Inferior parietal cortex (tissue), 1 donor: ENCODE data around the gene SLC38A3.
A peak's percentile ranks its signal among the peaks of the same experiment; 100 is the strongest.

Source experiments
- DNase-seq: peaks from one replicate; pipeline ENCODE4 v3.0.0-alpha.2; 2016; ENCODE audit errors: extremely low spot score

The SLC38A3 gene

DNA sequence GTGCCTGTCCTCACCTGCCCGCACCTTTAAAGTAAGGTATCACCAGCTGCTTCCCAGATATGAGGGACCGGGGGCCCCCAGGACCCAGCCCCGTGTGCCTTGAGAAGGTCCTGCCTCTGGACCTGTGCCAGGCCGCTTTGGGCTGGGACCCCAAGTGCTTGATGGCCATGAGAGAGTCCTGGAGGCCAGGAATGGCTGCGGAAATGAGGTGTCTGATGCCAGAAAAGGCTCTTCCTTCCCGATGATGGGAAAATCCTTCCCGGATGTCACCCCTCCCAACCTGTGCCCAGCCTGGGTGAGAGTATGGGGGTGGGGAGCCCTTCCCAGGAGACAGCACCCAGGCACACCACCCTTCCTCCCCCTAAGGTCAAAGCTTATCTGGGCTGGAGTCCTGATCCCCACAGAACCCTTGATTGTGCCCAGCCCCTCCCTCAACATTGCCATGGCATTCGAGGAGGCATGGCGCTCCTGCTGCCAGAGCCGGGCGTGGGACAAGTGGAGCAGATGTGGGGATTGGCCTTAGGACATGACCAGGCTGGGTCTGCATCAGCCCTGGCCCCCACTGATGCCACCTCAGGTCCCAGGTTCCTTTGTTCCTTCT, 35.7 kb upstream of the SLC38A3 start:
- DNase-seq: no peak

DNA sequence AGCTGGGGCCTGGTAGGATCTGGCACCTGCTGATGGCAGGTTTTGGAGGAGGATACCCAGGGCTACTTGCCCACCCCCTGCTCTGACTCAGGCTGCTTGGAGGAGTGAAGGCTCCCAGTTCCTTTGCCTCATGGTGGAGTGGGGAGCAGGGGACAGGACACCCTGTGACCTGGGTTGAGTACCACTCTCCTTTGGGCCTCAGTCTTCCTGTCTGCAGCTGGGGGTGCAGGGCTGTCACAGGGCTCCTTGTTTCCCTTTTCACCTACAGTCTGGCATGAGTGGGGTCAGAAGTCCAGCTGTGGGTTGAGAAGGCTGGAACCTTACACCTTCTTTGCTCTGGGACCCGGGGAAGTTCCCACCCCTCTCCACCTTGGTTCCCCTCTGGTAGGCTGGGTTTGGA, 35.2 kb upstream of the SLC38A3 start:
- DNase-seq: no peak

DNA sequence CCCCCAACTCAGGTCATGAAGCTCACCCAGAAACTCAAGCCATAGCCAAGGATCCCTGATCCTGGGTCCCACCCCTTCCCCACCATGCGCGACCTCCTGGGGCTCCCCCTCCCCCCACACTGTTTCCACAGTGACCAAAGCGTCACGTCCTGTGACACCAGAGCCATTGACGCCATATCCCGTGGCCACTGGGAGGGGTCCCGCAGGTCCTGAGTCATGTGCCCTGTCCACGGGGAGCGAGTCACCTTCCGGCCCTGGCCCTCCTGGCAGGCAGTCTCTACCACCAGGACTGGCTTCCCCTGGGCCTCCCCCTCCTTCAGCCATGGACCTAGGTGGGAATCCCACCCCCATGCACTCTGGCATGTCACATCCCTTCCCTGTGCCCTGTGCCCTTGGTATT, 34.4 kb upstream of the SLC38A3 start:
- no peak for DNase-seq

GRCh38 chr3:50171540-50172301, 33.4 kb upstream of the SLC38A3 start:
- no peak for DNase-seq

- DNase-seq: no peak
These were observed 32.3 kb upstream of the SLC38A3 start for GRCh38 chr3:50172626-50173220.

DNA sequence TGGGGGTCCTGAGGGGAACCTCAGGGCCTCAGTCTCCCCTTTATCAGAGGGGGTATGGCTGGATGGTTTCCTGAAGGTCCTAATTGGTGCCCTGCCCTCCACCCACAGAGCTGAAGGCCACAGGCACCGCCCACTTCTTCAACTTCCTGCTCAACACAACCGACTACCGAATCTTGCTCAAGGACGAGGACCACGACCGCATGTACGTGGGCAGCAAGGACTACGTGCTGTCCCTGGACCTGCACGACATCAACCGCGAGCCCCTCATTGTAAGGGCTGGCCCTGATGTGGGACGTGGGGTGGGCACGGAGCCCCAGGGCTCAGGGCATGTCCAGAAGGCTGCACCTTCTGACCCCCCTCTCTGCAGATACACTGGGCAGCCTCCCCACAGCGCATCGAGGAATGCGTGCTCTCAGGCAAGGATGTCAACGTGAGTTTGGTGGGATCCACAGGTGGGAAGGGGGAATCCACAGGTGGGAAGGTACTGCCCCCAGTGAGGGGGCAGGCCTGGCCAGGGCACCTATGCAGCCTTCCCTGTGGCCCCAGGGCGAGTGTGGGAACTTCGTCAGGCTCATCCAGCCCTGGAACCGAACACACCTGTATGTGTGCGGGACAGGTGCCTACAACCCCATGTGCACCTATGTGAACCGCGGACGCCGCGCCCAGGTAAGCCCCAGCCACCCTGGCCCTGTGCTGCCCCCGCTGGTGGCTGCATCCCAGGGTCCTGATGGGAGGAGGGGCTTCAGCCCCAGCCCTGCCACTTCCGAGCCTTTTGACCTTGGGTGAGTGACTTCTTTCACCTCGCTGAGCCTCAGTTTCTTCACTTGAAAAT, 31.2 kb upstream of the SLC38A3 start:
- DNase-seq: no peak

GRCh38 chr3:50174517-50174895, 30.6 kb upstream of the SLC38A3 start:
- no peak for DNase-seq

GRCh38 chr3:50174947-50175524, 30.0 kb upstream of the SLC38A3 start:
- DNase-seq: no peak

DNA sequence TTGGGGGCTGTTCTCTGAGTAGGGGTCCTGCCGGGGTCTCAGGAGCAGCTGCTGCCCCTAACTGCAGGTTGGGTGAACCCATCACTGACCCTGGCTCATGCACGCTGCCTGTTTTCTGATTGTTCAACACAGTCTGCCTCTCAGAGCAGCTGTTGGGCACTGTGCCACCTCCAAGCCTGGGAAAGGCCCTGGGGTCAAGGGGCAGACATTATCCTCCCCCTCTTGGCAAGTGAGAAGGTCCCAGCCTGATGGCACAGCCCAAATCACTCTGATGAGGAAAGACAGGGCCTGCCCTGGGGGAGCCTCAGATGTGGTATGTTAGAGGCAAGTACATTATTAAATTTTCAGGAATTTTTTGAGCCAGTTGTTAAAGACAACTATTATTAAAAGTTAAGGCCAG, 27.7 kb upstream of the SLC38A3 start:
- no peak for DNase-seq

GRCh38 chr3:50179710-50180109, 25.4 kb upstream of the SLC38A3 start:
- no peak for DNase-seq

DNA sequence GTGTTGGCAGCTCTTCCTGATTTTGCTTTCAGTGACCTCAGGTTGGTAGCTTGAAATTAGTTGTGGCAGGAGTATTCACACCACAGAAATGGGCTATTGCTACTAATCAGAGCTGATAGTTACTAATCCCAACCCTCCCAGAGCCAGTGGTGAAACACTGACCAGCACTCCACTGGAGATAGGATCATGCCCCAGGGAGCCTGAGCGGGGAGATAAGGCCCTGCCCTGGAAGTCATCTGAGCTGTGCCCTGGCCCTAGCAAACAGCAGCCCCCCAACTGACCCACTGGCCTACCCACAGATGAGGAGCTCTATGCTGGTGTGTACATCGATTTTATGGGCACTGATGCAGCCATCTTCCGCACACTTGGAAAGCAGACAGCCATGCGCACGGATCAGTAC, 23.1 kb upstream of the SLC38A3 start:
- DNase-seq: no peak

GRCh38 chr3:50182533-50183099, 22.5 kb upstream of the SLC38A3 start:
- DNase-seq: no peak

DNA sequence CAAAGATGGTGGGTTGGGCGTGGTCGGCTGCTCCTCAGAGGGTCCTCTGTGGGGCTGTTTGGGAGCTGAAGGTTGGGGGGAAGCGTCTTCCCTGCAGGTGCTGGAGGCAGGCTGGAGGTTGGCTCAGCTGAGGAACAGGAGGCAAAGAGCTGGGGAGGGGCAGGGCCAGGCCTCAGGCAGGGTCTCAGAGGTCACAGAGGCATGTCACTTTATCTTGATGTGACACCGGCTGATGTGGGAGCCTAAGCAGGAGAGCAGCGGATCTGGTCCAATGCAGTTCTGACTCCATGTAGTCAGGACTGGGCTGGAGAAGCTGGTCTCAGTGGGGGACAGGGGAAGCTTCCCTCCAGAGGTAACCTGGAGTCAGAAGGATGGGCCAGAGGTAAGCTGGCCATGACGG, 21.3 kb upstream of the SLC38A3 start:
- no peak for DNase-seq

- no peak for DNase-seq
These were observed 20.7 kb upstream of the SLC38A3 start for GRCh38 chr3:50184242-50184978.

GRCh38 chr3:50185230-50185629, 19.8 kb upstream of the SLC38A3 start:
- DNase-seq: no peak

DNA sequence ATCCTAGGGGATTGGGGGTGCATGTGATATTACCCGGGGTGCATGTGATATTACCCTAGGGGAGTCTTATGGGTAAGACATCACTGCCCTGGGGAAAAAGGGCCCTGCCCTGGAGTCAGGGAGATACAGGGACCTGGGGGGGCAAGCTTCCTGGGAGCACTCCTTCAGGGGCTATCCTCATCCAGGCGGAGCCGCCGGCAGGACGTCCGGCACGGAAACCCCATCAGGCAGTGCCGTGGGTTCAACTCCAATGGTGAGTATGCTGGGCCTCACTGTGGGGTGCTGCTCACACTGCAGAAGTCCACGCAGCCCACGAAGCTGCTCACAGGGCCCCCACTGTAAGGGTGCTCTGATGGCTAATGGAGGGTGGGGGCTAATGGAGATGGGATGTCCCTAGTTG, 19.0 kb upstream of the SLC38A3 start:
- no peak for DNase-seq

DNA sequence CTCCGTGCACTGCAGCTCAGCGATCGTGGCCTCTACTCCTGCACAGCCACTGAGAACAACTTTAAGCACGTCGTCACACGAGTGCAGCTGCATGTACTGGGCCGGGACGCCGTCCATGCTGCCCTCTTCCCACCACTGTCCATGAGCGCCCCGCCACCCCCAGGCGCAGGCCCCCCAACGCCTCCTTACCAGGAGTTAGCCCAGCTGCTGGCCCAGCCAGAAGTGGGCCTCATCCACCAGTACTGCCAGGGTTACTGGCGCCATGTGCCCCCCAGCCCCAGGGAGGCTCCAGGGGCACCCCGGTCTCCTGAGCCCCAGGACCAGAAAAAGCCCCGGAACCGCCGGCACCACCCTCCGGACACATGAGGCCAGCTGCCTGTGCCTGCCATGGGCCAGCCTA, 17.3 kb upstream of the SLC38A3 start:
- no peak for DNase-seq

GRCh38 chr3:50189274-50189673, 15.8 kb upstream of the SLC38A3 start:
- DNase-seq: peak; percentile 81

DNA sequence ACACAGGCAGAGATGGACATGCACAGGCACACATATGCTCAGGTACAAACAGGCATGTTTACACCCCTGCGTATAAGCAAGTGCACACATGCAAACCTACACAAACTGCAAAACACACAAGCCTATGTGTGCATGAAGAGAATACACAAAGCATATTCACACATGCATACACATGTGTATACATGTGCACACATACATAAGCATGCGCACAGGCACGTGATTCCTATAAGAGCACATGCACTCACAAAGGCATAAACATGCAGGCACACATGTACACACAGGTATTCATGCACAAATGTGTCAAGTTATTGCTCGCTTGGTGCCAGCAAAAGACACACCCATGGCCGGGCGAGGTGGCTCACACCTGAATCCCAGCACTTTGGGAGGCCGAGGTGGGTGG, 15.1 kb upstream of the SLC38A3 start:
- DNase-seq: no peak

DNA sequence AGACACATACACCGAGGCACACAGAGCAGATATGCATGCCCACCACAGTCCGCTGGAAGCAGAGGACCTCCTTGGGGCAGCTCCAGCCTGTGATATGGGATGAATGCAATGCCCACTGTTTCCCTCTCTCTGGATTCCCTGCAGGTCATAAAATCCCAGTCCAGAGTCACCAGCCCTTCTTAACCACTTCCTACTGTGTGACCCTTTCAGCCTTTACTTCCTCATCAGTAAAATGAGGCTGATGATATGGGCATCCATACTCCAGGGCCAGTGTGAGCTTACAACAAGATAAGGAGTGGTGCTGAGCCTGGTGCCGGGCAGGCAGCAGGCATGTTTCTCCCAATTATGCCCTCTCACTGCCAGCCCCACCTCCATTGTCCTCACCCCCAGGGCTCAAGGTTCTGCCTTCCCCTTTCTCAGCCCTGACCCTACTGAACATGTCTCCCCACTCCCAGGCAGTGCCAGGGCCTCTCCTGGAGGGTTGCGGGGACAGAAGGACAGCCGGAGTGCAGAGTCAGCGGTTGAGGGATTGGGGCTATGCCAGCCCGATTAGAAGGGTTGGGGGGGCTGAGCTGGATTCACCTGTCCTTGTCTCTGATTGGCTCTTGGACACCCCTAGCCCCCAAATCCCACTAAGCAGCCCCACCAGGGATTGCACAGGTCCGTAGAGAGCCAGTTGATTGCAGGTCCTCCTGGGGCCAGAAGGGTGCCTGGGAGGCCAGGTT, 14.0 kb upstream of the SLC38A3 start, which contains the start of gene GNAT1:
TSS of gene GNAT1 (plus strand) at position 675 of the 725 bp plus-strand sequence. CDS start 116 bp downstream, outside the sequence.
- DNase-seq: no peak
